ENCODE measurements around the gene IQUB. TPM values are rescaled to one million over a fixed set of nuclear protein-coding genes. Genes with fewer than 3 reads are reported as not detected.
"Not testable (repeated sequence)": the region's sequence is repeated elsewhere in the genome, so short reads cannot be mapped to it uniquely, and the experiment has no call there.

Gene IQUB
- polyA plus RNA-seq, 1 donor: 8.0 TPM

DNA sequence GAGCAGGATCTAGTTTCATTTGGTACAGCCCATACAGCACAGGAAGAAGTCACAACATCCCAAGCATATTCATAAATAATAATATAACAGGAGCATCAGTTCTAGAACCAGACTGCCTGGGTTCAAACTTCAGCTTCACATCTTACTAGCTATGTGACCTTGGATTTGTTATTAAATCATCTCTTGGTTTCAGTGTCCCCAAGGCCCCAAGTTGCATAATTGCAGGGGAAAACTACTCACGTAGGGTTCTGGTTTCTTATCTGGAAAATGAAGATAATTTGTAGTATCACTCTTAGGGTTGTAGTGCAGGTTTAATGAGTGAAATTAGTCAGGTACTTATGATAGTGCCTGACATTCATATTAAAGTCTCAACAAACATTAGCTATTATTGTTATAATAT lies 5.5 kb upstream of the IQUB start:
- no peak for DNase-seq

DNA sequence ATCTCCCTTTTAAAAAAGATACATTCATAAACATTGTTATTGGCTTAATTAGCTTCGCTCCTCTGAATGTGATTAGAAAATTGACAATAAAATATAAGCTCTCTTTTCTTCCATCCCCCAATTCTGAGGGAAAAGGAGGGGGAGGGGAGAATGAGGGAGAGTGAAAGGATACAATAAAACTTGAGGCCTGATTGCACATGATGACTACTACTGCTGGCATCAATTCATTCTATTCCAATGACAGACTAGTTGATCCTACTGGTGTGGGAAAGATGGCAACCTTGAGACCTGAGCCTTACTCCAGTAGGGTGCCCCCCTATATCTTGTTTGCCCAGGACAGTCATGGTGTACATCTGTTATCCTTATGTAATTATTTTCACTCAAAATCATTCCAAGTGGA lies 4.5 kb upstream of the IQUB start:
- no peak for DNase-seq

DNA sequence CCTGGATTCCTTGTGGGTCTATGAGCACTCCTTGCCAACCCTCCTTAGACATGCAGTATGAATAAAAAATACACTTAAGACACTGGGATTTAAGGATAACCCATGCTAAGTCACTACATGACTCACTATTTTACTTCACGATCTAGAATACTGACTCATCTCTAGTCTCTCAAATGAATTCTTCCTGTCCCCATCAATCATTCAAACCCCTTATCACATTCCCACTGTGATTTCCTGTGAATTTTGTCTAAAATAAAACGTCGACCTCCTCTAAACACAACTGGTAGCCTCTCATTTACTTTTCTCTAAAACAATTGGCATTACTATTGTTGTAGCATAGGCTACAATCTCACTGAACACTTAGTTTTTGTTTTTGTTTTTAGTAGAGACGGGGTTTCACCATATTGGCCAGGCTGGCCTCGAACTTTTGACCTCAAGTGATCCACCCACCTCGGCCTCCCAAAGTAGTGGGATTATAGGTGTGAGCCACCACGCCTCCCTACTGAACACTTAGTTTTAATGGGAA lies 3.9 kb upstream of the IQUB start:
- DNase-seq: no peak

DNA sequence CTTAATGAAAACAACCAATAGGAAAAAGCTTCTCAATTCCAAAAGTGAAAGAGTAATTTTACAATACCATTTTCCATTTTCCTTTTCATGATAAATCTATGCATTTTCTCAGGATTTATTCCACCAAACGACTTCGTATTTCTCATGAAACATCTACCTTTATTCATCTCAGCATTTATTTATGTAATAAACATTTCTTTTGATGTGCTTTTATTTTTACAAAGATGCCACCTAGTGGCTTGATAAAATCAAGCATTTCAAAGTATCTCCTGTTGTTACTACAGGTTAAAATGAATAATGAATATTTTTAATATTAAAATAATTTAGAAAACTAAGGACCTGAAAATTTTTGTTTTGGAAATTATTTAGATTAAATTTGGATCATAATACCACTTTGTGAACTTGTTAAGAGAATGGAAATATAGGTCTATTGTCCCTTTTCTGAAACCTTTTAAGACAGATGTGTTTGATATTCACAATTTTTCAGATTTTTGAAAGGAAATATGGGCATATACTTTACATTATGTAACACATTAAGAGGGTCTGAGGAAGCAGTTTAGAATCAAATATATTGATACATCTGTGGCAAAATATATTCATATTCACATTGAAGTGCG lies 2.7 kb upstream of the IQUB start:
- no peak for DNase-seq

DNA sequence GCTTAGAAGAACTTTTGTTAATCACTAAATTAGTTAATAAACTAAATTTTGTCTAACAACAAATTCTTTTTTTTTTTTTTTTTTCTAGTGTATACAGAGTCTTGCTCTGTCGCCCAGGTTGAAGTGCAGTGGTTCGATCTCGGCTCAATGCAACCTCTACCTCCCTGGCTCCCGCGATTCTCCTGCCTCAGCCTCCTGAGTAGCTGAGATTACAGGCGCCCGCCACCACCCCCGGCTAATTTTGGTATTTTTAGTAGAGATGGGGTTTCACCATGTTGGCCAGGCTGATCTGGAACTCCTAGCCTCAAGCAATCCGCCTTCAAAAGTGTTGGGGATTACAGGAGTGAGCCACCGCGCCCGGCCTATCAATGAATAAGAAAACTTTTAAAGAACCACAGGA lies 1.1 kb upstream of the IQUB start:
- DNase-seq: no peak

GRCh38 chr7:123533929-123534382 lies 439 bp downstream of the IQUB start:
- no peak for DNase-seq

GRCh38 chr7:123533553-123533917 lies 860 bp downstream of the IQUB start:
- no peak for DNase-seq

DNA sequence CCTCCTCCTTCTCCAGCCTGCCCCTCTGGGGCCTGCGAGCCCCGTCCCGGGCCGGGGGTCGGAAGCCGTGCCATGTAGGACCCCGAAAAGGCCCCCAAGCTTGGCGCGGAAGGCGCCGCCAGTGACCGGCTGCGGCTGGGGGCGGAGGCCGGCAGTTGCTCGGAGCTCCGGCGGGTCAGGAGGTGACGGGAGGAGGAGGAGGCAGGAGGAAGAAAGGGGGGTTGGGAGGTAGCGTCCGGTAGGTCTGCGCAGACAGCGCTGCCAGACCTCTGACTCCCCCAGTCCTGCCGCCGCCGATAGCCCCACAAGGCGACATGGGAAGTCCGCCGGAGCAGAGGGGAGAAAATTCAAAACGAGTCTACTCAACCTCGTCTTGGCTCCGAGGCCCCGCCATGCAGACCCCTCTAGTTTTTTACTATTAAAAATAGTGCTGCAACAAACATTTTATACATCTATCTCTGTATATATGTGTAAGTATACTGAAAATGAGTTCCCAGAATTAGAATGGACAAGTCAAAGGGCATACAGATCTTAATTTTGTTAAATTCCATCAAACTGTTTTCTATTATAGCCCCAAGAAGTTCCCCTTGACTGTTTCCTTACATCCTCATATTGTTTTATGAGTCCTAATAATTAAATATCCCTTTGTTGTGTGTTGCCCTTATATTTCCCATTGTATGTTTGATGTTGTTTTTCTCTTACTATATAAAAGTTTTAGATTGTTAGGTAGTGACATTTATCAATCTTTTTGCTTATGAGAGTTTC lies 1.4 kb downstream of the IQUB start:
- not testable (repeated sequence) for DNase-seq

DNA sequence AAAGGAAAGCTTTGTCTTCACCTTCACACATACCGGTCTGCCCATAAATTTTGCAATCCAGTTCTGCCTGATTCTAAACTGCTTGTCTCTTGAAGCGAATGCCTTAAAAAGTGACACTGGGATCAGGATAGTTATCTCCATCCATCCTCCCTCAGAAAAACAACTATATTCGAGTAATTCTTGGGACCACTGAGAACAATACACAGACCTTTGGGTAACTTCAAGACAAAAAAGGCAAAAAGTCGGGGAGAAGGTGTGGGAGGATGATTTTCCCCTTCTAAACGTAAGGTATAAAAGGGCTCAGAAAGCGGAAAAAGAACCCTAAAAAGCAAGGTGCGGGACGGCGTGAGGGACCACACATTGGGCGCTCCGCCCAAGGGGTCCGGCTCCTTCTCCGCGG lies 2.1 kb downstream of the IQUB start:
- DNase-seq: not testable (repeated sequence)

DNA sequence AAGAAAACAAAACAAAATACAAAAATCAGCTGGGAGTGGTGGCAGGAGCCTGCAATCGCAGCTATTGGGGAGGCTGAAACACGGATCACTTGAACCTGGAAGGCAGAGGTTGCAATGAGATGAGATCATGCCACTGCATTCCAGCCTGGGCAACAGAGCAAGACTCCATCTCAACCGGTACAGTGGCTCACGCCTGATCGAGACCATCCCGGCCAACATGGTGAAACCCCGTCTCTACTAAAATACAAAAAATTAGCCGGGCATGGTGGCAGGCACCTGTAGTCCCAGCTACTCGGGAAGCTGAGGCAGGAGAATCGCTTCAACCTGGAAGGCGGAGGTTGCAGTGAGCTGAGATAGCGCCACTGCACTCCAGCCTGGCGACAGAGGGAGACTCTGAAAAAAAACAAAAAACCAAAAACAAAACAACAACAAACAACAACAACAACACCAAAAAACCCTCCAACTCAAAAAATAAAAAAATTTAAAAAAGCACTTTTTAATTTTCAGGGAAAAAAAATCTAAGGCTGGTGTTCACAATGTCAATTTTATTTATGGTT lies 4.3 kb downstream of the IQUB start:
- DNase-seq: not testable (repeated sequence)

DNA sequence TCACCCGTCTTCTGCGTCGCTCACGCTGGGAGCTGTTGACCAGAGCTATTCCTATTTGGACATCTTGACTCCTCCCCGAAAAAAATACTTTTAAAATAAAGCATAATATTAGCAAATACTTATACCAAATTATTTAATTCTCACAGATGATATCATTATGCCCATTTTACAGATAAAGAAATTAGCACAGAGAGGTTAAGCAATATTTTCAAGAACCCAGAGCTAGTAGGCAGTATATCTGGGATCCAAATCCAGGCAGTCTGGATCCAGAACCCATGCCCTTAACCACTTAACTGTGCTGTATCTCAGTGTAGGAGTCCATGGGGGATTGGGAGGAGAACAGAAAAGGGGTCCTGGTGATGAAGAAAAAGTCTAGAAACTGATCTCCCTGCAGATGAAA lies 6.1 kb downstream of the IQUB start:
- no peak for DNase-seq

DNA sequence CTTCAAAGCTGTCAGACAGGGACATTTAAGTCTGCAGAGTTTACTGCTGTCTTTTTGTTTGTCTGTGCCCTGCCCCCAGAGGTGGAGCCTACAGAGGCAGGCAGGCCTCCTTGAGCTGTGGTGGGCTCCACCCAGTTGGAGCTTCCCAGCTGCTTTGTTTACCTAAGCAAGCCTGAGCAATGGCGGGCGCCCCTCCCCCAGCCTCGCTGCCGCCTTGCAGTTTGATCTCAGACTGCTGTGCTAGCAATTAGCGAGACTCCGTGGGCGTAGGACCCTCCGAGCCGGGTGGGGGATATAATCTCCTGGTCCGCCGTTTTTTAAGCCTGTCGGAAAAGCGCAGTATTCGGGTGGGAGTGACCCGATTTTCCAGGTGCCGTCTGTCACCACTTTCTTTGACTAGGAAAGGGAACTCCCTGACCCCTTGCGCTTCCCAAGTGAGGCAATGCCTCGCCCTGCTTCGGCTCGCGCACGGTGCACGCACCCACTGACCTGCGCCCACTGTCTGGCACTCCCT lies 6.6 kb downstream of the IQUB start:
- not testable (repeated sequence) for DNase-seq

DNA sequence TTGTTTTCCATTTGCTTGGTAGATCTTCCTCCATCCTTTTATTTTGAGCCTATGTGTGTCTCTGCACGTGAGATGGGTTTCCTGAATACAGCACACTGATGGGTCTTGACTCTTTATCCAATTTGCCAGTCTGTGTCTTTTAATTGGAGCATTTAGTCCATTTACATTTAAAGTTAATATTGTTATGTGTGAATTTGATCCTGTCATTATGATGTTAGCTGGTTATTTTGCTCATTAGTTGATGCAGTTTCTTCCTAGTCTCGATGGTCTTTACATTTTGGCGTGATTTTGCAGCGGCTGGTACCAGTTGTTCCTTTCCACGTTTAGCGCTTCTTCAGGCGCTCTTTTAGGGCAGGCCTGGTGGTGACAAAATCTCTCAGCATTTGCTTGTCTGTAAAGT lies 7.9 kb downstream of the IQUB start:
- DNase-seq: not testable (repeated sequence)

- peak; percentile 68 for DNase-seq
These were observed 12.3 kb downstream of the IQUB start for GRCh38 chr7:123522066-123522465.

GRCh38 chr7:123505221-123505620 lies 29.2 kb downstream of the IQUB start:
- no peak for DNase-seq

- DNase-seq: no peak
These were observed 32.2 kb downstream of the IQUB start for GRCh38 chr7:123502201-123502600.

DNA sequence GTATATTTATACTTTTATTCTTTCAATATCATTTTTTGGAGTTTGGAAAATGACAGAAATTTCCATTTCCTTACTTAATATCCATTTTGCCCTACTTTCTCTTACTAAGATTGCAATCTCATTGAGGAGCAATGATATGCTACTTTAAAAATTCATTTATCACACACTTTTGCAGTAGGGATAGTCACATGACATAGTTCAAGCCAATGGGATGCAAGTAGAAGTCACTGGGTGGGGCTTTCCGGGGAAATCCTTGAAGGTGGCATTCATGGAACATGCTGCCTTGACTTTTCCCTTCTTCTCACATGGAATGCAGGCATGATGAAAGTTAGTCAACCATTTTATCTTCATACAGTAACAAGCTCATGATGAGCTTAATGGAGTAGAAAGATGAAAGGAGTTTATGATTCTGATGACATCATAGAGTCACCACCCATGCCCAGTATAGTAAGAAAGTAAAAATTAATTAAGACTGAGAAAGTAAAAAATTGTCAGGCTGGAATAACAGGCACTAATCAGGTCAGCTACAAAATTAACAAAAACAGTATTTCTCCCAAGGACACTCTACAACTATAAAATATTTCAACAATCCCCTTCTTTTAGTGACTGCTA lies 33.4 kb downstream of the IQUB start:
- DNase-seq: no peak

GRCh38 chr7:123499211-123499970 lies 35.0 kb downstream of the IQUB start:
- no peak for DNase-seq

DNA sequence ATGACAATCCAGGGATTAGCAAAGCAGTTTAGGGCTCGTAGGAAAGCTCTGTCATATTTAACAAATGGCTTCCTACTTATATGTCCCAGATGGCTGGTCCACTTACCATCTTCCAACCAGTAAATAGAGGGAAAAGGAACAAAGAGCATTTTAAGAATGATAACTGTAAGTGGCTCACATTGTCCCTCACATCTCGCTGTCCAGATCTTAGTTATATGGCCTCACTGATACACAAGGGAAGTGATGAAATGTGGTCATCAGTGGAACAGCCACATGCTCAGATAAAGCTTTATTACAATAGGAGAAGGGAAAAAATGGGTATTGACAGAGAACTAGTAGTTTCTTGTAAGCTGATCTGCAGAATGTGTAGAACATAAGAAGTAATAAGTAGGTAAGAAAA lies 35.8 kb downstream of the IQUB start:
- DNase-seq: no peak

DNA sequence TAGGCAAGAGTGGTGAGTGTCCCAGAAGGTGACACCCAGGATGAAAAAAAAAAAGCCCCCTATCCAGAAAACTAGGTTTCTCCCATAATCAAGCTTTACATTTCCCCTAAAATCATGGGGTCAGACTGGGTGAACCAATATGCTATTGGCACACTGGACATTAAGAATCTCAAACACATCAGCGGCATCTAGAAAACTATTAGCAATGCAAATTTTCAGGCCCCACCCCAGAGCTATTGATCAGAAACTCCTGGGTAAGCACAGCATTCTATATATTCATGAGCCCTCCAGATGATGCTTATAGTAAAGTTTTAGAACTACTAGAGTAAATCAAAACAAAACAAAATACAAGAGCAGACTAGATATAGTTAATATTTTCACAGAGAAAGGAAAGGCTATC lies 36.4 kb downstream of the IQUB start:
- DNase-seq: no peak

- peak; percentile 28 for DNase-seq
These were observed 40.1 kb downstream of the IQUB start for GRCh38 chr7:123494193-123494796.

GRCh38 chr7:123492485-123492884 lies 41.9 kb downstream of the IQUB start:
- DNase-seq: no peak
